ENCODE results near the gene NPL. TPM values are rescaled to one million over a fixed set of nuclear protein-coding genes. Genes with fewer than 3 reads are reported as not detected.
A peak's percentile ranks its signal among the peaks of the same experiment; 100 is the strongest.

Gene NPL
- total and polyA plus RNA-seq, 9 of the 15 experiments (the other 6 are each of a cell fraction or from before 2014, with no cell fraction given), result 9.9 to 22.3 (median 14.2) TPM

GRCh38 chr1:182789138-182790076 lies at the start of gene NPL (continued):
- TF ChIP-seq ZNF655 (CRISPR knock-in tag; IDR thresholded peaks at IDR 0.05), result no peak
- TF ChIP-seq STAT6 (CRISPR knock-in tag; IDR thresholded peaks at IDR 0.05), result 0 out of 2 replicates have a peak, but pooled peaks have one; percentile 31
- 0 out of 2 replicates have a peak, but pooled peaks have one; percentile 28 for TF ChIP-seq IRF9 (tag; IDR thresholded peaks at IDR 0.05)
- peak; percentile 91 for TF ChIP-seq GTF2E2 (tag; IDR thresholded peaks at IDR 0.05)
- no peak for TF ChIP-seq NCOA1 (IDR thresholded peaks at IDR 0.05; ENCODE audit: low read depth)
- TF ChIP-seq PRDM10 (IDR thresholded peaks at IDR 0.05; ENCODE audit: partially characterized antibody), result no peak
- peak; percentile 81 for TF ChIP-seq NFIC (IDR thresholded peaks at IDR 0.05)
- TF ChIP-seq POLR2AphosphoS5 (IDR thresholded peaks at IDR 0.05; ENCODE audit: control insufficient read depth, insufficient read depth, low read depth, low read length), result peak; percentile 69; the same call in 1 of the 2 replicates
- TF ChIP-seq ZBTB26 (CRISPR knock-in tag; IDR thresholded peaks at IDR 0.05), result peak; percentile 63
- peak; percentile 73 for TF ChIP-seq ETV1 (tag; conservative IDR thresholded peaks at IDR 0.05; ENCODE audit: low read depth)
- no peak for TF ChIP-seq ZNF217 (CRISPR knock-in tag; IDR thresholded peaks at IDR 0.05)
- peak; percentile 90 for TF ChIP-seq ZNF232 (CRISPR knock-in tag; IDR thresholded peaks at IDR 0.05)
- TF ChIP-seq ZNF277 (CRISPR knock-in tag; IDR thresholded peaks at IDR 0.05; ENCODE audit: borderline replicate concordance), result no peak
- TF ChIP-seq MCM2 (IDR thresholded peaks at IDR 0.05; ENCODE audit: low read depth), result no peak

Data from K562 (cell line).